Activated naive CD4-positive, alpha-beta T cell treated with anti-CD3 and anti-CD28 coated beads, Interleukin-2, amount 10 ng/mL, durations not matched to agents 7 days and 5 days (primary cell): ENCODE measurements around the gene STC2.

ENCODE experiments used
- CTCF ChIA-PET: fragments of 350-600 bp; sonication (Branson Sonifier 250); formaldehyde crosslinking; loops from one replicate; lab custom pipeline; 2021; ENCODE audit warnings: antibody characterized with exemption; lab: Charles Lee
- DNase-seq: peaks from one replicate; pipeline ENCODE4 v3.0.0-alpha.2; 2020
- H3K27ac Mint-ChIP-seq: one replicate; pipeline ENCODE4 v1.8.0; 2021; ENCODE audit warnings: mild to moderate bottlenecking, moderate library complexity, mixed read lengths
- H3K27me3 Mint-ChIP-seq: one replicate; pipeline ENCODE4 v1.8.0; 2021; ENCODE audit warnings: mild to moderate bottlenecking, mixed read lengths
- H3K36me3 Mint-ChIP-seq: one replicate; pipeline ENCODE4 v1.8.0; 2021; ENCODE audit warnings: mixed read lengths
- H3K4me1 Mint-ChIP-seq: one replicate; pipeline ENCODE4 v1.8.0; 2021; ENCODE audit warnings: mixed read lengths
- H3K4me3 Mint-ChIP-seq: one replicate; pipeline ENCODE4 v1.8.0; 2021; ENCODE audit warnings: mild to moderate bottlenecking, moderate library complexity, mixed read lengths
- H3K9me3 Mint-ChIP-seq: one replicate; pipeline ENCODE4 v1.8.0; 2021; ENCODE audit warnings: mixed read lengths

STC2 gene

DNA sequence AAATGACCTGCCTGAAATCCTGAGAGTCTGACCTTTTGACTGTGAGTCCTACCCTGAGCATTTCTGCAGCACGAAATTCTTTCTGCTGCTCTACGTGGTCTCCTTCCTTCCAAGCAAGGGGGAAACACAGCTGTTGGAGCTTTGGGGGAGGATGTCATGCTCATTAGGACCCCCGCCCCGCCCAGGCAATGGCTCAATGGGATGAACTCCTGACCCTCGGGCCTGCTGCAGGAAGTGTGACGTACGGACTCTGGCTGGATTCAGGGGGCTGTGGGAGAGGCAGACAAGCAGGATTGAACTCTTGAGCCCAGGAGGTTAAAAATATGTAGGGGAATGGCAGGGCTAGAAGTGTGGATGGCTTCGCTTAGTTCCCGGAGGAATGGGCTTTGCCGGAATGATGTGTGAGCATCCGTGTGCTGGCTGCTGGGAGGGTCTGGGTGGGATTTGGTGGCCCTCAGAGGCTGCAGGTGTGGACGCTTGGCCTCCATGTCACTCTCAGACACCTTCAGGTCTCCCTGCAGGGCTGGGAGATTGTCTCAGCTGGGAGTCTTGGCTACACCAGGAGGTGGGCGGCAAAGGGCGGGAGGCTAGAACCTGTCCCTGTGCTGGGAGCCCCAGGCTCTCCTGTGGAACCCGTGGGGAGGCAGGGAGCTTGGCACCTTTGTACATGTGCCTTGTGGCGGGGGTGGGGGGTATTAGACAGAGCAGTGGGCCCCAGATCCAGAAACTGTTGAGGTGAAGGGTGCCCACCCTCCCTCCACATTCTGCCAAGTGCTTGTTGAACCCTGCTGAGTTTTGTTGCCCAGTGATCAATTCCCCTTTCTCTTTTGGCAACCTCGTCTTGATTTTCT lies 26.3 kb downstream of the STC2 start:
- H3K9me3 Mint-ChIP-seq, result no peaks in the 10 kb centered on the region
- H3K4me1 Mint-ChIP-seq, result no peaks in the 10 kb centered on the region
- CTCF ChIA-PET, result no interaction called here
- no peak for DNase-seq
- no peak overlapping the region for H3K27ac Mint-ChIP-seq
- H3K27me3 Mint-ChIP-seq, result peaks cover 76% of the 10 kb centered on the region
- H3K4me3 Mint-ChIP-seq, result no peak overlapping the region
- no peaks in the 10 kb centered on the region for H3K36me3 Mint-ChIP-seq

DNA sequence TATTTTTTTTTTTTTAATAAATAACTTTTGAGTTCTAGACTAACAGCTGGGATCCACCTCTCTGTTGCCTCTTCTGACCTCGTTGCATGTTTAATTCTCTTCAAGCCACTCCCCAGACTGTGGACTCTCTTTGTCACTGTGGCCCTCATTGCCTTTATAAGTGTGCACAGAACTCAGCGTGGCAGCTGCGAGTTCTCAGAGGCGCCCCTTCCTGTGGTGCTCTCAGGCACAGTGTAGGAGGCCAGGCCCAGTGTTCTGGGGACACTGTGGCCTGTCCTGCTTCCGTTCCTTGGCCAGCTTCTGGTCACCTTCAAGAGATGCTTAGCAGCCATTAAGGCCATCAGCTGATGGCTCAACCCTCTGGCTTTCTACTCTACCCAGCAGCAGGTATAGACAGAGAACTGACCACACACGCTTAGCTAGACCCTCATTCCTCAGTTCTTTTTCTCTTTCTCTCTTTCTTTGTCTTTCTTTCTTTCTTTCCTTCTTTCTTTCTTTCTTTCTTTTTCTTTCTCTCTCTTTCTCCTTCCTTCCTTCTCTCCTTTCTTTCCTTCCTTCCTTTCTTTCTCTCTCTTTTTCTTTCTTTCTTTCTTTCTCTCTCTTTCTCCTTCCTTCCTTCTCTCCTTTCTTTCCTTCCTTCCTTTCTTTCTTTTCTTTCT lies 27.7 kb downstream of the STC2 start:
- no peaks in the 10 kb centered on the region for H3K36me3 Mint-ChIP-seq
- DNase-seq, result no peak
- no peaks in the 10 kb centered on the region for H3K9me3 Mint-ChIP-seq
- CTCF ChIA-PET, result interaction anchor here (1.4 kb wide), 1 partner anchor 31 kb away, joined by 4 read pairs; no protein-coding TSS in a partner anchor
- H3K4me3 Mint-ChIP-seq, result no peak overlapping the region
- H3K27me3 Mint-ChIP-seq, result peaks cover 85% of the 10 kb centered on the region
- no peaks in the 10 kb centered on the region for H3K4me1 Mint-ChIP-seq
- peak overlapping the region; percentile 7 for H3K27ac Mint-ChIP-seq

DNA sequence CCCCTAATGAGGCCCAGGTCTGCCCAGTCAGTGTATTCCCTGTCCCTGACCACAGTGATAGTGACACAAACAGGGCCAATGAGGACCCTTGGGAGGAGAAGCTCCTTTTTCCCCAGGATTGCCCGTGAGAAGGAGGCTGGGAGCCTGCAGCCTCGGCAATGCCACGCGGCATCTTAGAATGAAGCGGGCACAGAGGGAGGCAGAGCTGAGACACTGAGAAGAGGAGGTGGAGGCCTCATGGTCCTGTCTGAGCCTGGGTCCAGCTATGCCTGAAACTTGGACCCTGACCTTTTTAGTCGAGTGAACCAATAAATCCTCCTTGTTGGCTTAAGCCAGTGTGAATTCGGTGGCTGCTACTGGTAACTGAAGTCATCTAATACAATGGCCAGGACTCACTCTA lies 28.4 kb downstream of the STC2 start:
- Mint-ChIP-seq H3K9me3 (no peaks in the 10 kb centered on the region), H3K27ac (no peak overlapping the region), H3K4me1 (no peaks in the 10 kb centered on the region), H3K4me3 (no peak overlapping the region), H3K36me3 (no peaks in the 10 kb centered on the region), H3K27me3 (peaks cover 83% of the 10 kb centered on the region)
- CTCF ChIA-PET, result interaction anchor here (1.4 to 1.5 kb wide), 2 partner anchors 30 to 32 kb away, joined by 4 read pairs; no protein-coding TSS in a partner anchor
- DNase-seq, result no peak

DNA sequence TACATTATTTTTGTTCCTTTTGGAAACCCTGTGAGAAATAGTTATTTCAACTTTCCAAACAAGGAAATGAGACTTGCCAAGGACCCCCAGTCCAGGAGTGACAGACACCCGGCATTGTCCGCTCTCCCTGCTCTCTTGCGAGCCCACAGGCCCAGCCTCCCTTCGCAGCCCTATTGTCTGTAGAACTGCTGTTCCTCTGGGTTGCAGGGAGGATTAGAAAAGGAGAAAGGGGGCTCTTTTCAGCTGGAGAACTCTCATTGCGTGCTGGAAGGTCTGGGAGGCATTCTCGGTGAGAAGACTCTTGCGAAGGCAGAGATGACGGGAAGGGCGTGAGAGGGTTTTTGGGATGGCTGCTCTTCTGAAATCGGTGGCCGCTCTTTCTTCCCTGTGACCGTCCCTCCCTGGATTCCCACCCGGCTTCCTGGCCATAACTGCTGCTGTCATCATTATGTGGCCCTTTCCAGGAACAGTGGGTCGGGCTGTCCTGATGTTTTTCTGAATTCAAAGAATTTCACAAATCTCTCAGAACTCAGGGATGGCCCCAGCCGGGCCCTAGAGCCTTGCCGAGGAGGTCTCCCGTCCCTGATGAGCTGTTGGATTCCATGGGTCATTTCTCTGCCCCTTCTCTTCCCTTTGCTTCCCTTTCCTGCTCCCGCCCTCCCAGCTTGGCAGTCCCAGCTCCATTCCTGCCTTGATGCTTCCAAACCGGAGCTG lies 29.8 kb downstream of the STC2 start:
- peaks cover 13% of the 10 kb centered on the region for H3K4me1 Mint-ChIP-seq
- H3K9me3 Mint-ChIP-seq, result no peaks in the 10 kb centered on the region
- H3K27ac Mint-ChIP-seq, result no peak overlapping the region
- no peak overlapping the region for H3K4me3 Mint-ChIP-seq
- no peaks in the 10 kb centered on the region for H3K36me3 Mint-ChIP-seq
- no peak for DNase-seq
- peaks cover 84% of the 10 kb centered on the region for H3K27me3 Mint-ChIP-seq
- CTCF ChIA-PET, result interaction anchor here (1.2 to 7.7 kb wide), 3 partner anchors 31 to 274 kb away, joined by 3 to 139 read pairs (median 4); partner anchors contain the start of gene STC2

DNA sequence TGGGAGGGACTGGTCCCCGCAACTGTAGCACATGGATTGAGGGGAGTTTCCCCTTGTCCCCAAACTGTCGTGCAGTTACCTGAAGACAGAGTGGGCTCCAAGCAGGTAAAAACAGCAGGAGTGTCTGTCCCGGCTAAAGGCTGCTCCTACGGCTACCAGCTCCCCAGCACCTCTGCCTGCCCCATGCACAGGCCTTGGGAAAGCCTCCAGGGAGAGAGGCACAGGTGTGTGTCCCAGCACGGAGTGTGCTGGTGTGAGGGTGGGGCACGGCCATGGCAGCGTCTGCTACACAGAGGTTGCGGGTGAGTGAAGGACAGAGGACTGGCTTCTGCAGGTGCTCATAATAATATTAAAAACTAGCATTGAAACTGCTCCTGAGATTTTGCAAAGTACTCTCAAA lies 30.4 kb downstream of the STC2 start:
- Mint-ChIP-seq H3K27me3 (peaks cover 84% of the 10 kb centered on the region), H3K4me3 (no peak overlapping the region), H3K27ac (no peak overlapping the region), H3K36me3 (no peaks in the 10 kb centered on the region), H3K4me1 (peaks cover 13% of the 10 kb centered on the region), H3K9me3 (no peaks in the 10 kb centered on the region)
- CTCF ChIA-PET, result interaction anchor here (1.2 to 7.7 kb wide), 2 partner anchors 32 to 275 kb away, joined by 3 to 139 read pairs; partner anchors contain the start of gene STC2
- DNase-seq, result no peak

DNA sequence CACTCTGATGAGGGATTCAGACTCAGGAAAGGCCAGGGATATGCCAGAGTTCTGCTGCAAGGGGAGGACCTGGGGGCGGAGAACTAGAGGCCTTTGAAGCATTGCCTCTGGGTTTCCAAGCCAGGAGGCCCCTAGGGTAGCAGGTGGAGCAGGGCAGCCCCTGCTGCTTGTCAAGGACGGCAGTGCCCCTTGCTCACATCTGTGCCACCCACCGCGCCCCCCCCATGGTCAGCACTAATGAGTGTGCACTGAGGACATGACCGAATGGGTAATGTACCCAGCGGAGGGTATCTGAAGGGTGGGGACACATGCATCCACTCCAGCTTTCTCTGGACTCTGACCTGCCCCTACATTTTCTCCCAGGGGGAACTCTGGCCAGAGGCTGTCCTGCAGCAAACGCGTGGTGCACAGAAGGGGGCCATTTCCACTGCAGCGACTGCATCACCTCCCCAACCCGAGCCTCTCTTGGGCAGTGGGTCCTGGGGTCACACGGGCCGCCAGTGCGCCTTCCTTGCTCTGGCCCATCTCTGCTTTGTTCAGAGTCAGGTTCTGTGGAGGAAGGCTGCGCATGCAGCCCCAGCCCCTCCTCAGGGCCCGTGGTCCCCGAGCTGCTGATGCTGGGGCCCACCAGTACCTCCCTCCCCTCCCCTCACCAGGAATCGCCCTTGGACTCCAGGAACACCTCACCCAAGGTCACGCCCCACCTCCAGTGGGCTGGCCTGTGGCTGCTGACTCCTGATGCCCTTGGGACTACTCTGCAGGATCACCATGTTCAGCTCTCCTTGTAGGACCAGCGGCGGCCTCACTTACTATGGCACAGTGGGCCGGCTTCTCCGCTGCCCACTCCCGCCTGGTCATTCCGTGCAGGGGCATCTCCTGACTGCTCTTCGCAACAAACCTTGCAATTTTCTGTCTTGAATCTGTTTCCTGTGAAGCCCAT lies 31.2 kb downstream of the STC2 start:
- CTCF ChIA-PET, result interaction anchor here (0.6 to 7.7 kb wide), 4 partner anchors 33 to 1207 kb away, joined by 3 to 139 read pairs (median 12); partner anchors contain the start of gene STC2
- Mint-ChIP-seq H3K4me3 (no peak overlapping the region), H3K27ac (no peak overlapping the region), H3K4me1 (peaks cover 16% of the 10 kb centered on the region), H3K9me3 (no peaks in the 10 kb centered on the region), H3K27me3 (peaks cover 83% of the 10 kb centered on the region), H3K36me3 (no peaks in the 10 kb centered on the region)
- DNase-seq, result no peak

DNA sequence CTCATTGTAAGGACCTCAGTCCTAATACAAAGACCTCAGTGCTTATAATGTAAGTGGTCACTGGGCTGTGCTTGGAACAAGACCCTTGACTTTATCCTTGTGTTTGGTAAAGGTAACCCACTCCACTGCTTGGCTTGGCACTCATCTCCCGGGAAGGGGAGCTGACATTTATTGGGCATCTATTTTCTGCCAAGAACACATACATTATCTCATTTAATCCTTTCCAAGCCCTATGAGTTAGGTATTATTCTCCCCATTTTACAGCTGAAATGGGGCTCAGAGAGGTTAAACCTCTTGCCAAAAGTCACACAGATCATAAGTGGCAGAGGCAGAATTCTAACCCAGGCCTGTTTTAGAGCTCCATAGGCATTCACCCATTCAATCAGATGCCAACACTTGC lies 32.4 kb downstream of the STC2 start:
- Mint-ChIP-seq H3K9me3 (no peaks in the 10 kb centered on the region), H3K27ac (no peak overlapping the region), H3K4me3 (no peak overlapping the region), H3K27me3 (peaks cover 84% of the 10 kb centered on the region), H3K4me1 (peaks cover 16% of the 10 kb centered on the region), H3K36me3 (no peaks in the 10 kb centered on the region)
- CTCF ChIA-PET, result interaction anchor here (0.7 to 7.7 kb wide), 4 partner anchors 34 to 320 kb away, joined by 3 to 139 read pairs (median 12); partner anchors contain the start of gene STC2
- no peak for DNase-seq

DNA sequence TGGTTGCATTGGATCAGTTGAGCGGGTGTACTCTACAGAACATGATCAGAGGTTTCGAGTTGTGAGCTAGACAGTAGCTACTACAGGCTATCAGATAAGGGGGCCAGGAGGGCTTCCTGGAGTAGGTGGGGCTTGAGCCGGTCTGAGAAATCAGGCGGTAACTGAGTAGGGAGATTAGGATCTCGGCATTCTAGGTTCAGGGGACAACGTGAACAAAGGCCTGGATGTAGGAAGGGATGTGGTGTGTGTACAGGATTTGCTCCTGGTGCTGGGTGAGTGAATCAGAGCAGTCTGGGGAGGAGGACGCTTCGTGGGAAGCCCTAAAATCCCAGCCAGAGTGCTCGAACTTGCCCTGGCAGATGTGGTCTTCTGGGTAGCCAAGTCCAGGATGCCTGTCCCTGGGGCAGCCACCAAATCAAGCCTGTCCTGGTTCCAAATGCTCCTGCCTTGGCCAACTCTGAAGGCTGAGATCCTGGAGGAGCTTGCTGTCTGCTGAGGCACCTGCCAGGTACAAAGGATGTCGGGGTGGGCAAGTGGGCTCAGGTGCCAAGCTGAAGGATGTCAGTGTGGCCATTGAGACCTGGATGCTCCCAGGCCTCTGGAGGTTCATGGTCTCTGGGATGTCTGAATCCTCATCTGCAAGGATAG lies 33.4 kb downstream of the STC2 start:
- no peak overlapping the region for H3K4me3 Mint-ChIP-seq

DNA sequence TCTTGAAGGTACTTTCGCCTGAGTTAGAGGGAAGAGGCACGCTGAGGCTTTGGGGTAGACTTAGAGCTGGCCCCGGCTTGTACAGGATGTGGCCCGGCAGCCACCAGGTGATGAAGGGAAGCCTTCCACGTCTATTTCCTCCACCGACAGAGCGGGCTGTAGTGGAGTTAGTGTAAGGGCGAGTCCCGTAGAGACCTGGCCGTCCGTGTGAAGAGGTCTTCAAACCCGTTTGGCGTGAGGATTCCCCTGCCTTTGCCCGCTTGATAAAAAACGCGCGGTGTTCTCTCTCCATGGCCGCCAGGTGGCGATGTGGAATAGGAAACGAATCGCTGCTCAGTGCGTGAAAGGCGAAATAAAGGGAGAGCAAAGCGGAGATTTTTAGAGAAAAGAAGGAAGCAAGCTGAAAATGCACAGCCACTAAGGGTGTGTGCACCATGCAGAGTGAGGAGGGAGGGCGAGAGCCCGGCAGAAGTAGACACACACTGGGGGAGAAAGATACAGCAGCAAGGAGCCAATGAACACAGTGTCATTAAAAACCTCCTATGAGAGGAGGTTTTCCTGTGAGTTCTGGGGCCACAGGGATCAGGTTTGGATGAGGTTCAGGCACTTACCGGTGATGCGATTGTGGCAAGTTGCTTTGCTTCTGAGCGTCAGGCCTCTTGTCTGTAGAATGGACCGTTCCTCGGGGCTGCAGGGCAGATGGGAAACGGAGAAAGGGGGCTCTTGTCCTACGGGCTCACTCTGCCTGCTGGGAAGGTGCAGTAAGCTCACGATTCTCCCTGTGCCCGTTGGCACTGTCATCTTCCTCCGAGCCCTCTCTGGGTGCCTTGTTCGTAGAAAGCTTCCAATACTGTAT lies 34.2 kb downstream of the STC2 start:
- DNase-seq, result peak; percentile 78
- CTCF ChIA-PET, result interaction anchor here (0.6 to 7.7 kb wide), 19 partner anchors 9 to 595 kb away, joined by 3 to 139 read pairs (median 4); partner anchors contain the start of gene STC2
- Mint-ChIP-seq H3K36me3 (no peaks in the 10 kb centered on the region), H3K9me3 (no peaks in the 10 kb centered on the region), H3K4me3 (peak overlapping the region; percentile 4), H3K27ac (no peak overlapping the region), H3K4me1 (peaks cover 16% of the 10 kb centered on the region), H3K27me3 (peaks cover 89% of the 10 kb centered on the region)

More for the DNA sequence above, 33.4 kb downstream of the STC2 start:
- Mint-ChIP-seq H3K36me3 (no peaks in the 10 kb centered on the region), H3K4me1 (peaks cover 16% of the 10 kb centered on the region), H3K27ac (no peak overlapping the region), H3K9me3 (no peaks in the 10 kb centered on the region), H3K27me3 (peaks cover 86% of the 10 kb centered on the region)
- CTCF ChIA-PET, result interaction anchor here (0.6 to 7.7 kb wide), 16 partner anchors 11 to 321 kb away, joined by 3 to 139 read pairs (median 4); partner anchors contain the start of gene STC2
- no peak for DNase-seq

DNA sequence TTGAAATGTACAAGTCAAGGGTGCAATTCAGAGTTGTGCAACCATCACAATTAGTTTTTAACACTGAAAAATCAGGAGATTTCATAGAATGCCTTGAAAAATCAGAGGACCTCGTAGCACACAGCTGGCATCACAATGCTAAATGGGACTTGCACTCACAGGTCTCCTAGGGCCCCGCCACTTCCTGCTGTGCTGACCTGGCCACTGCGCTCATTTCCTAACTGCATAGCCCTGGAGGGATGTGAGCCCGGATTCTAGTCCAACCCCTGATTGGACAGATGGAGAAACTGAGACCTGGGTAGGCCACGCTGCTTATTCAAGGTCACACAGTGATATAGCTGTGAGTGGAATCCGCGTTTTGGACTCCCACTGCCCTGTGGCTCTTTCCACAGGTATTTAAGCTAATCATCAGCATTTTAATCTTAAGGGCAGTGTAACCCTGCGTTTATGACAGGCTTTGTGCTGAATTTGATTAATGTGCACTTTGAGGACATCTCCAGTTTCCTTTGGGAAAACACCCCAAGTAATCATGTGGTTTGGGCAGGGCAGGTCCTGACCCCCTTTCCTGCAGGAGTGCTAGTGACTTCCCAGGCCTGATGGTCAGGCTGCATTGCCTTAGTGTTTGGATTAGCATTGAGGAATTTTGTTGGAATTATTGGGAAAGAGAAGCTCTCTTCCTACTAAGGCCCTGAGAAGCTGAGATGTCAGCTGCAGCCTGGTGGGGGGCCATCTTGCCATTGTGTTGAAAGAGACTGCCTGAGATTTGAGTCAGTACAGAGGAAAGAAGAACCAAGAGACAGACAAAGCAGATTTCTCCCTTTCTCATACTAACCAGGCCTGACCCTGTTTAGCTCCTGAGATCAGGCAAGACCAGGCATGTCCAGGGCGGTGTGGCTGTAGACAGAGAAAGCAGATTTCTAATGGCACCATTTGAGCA lies 36.2 kb downstream of the STC2 start:
- DNase-seq, result no peak
- H3K36me3 Mint-ChIP-seq, result no peaks in the 10 kb centered on the region
- CTCF ChIA-PET, result interaction anchor here (0.6 to 7.7 kb wide), 7 partner anchors 8 to 354 kb away, joined by 3 to 139 read pairs (median 3); partner anchors contain the start of gene STC2
- no peaks in the 10 kb centered on the region for H3K9me3 Mint-ChIP-seq
- peaks cover 89% of the 10 kb centered on the region for H3K27me3 Mint-ChIP-seq
- H3K27ac Mint-ChIP-seq, result no peak overlapping the region
- H3K4me1 Mint-ChIP-seq, result peaks cover 16% of the 10 kb centered on the region
- no peak overlapping the region for H3K4me3 Mint-ChIP-seq

DNA sequence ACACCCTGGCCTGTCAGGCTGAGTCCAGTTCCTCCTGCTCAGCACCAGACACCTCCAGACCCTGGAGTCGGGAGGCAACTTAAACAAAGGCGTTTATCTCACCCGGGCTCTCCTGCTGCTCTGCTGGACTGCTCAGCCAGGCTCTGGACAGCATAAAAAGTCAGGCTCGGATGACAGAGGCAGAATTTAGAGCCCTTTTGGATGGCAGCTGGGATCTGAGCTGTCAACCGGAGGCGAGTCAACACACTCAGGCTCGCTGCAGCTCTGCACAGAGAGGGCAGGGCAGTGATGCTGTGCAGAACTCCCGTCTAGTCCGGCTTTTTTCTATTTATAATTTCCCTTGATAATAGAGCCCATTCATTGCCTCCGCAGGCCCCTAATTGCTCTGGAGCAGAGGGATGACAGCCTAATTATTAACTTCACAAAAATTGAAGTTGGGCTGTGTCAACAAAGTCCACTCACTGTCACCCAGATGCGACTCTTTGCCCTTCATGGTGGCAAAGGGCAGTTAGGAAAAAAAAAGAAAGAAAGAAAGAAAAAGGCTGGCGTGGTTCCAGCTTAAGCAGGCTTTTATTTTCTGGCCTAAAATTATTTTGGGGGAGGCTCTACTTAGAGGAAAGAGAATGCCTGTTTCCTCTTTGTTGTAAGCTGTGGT lies 37.6 kb downstream of the STC2 start:
- Mint-ChIP-seq H3K36me3 (no peaks in the 10 kb centered on the region), H3K27ac (no peak overlapping the region), H3K4me1 (peaks cover 16% of the 10 kb centered on the region), H3K4me3 (no peak overlapping the region), H3K9me3 (no peaks in the 10 kb centered on the region), H3K27me3 (peaks cover 86% of the 10 kb centered on the region)
- CTCF ChIA-PET, result interaction anchor here (7.7 kb wide), 1 partner anchor 39 kb away, joined by 139 read pairs; the partner anchor contains the start of gene STC2
- DNase-seq, result no peak
